Neural cell (in vitro differentiated cells): Measurements from ENCODE around the gene AP3S2. TPM values are rescaled to one million over a fixed set of nuclear protein-coding genes. Genes with fewer than 3 reads are reported as not detected.

Experiments
- H2AFZ ChIP-seq: fragments of 200-600, 300-800 bp; sonication (generic), shearing (Covaris generic); 2 replicates; pipeline ENCODE4 v1.6.0; 2014; ENCODE audit warnings: low read depth, mild to moderate bottlenecking, antibody characterized with exemption, low read length, moderate library complexity
- H3F3A ChIP-seq: fragments of 200-600 bp; shearing (Covaris generic); 2 replicates; pipeline ENCODE4 v1.6.1; 2016; ENCODE audit warnings: mild to moderate bottlenecking, moderate library complexity, mixed read lengths, antibody characterized with exemption, low read length; ENCODE audit not compliant: insufficient read depth, poor library complexity, severe bottlenecking
- H3K27ac ChIP-seq: fragments of 200-600, 300-800 bp; sonication (generic), shearing (Covaris generic); 2 replicates; pipeline ENCODE4 v1.5.1; 2014; ENCODE audit warnings: mild to moderate bottlenecking, low read length, moderate library complexity
- H3K27me3 ChIP-seq: fragments of 300-800, 200-600 bp; sonication (generic), shearing (Covaris generic); 2 replicates; pipeline ENCODE4 v1.6.0; 2014; ENCODE audit warnings: mild to moderate bottlenecking, low read depth, low read length, moderate library complexity; ENCODE audit not compliant: insufficient read depth
- H3K36me3 ChIP-seq: fragments of 300-800, 200-600 bp; sonication (generic), shearing (Covaris generic); 2 replicates; pipeline ENCODE4 v1.5.1; 2014; ENCODE audit warnings: mild to moderate bottlenecking, antibody characterized with exemption, low read length, moderate library complexity; ENCODE audit not compliant: insufficient read depth
- H3K4me2 ChIP-seq: fragments of 300-800, 200-600 bp; sonication (generic), shearing (Covaris generic); 2 replicates; pipeline ENCODE4 v1.6.0; 2014; ENCODE audit warnings: mild to moderate bottlenecking, low read length
- H3K4me3 ChIP-seq: fragments of 300-800, 200-600 bp; sonication (generic), shearing (Covaris generic); 2 replicates; pipeline ENCODE4 v1.5.1; 2014; ENCODE audit warnings: mild to moderate bottlenecking, low read length, moderate library complexity
- H3K79me2 ChIP-seq: fragments of 200-600 bp; shearing (Covaris generic); replicated peaks from 2 replicates; pipeline ENCODE4 v1.6.0; 2014; ENCODE audit warnings: mild to moderate bottlenecking, low read length, moderate library complexity; ENCODE audit not compliant: insufficient read depth
- H3K9ac ChIP-seq: fragments of 300-800, 200-600 bp; sonication (generic), shearing (Covaris generic); 2 replicates; pipeline ENCODE4 v1.6.1; 2016; ENCODE audit warnings: mild to moderate bottlenecking, low read length, mixed read lengths
- H3K9me2 ChIP-seq: fragments of 200-600 bp; shearing (Covaris generic); 2 replicates; pipeline ENCODE4 v1.6.1; 2016; ENCODE audit warnings: mild to moderate bottlenecking, low read length, mixed read lengths; ENCODE audit not compliant: insufficient read depth
- H3K9me3 ChIP-seq: fragments of 200-600, 300-800 bp; sonication (generic), shearing (Covaris generic); 2 replicates; pipeline ENCODE4 v1.6.1; 2016; ENCODE audit warnings: mild to moderate bottlenecking, mixed run types, low read length, moderate library complexity, mixed read lengths
- H4K20me1 ChIP-seq: fragments of 200-600 bp; shearing (Covaris generic); 2 replicates; pipeline ENCODE4 v1.6.1; 2016; ENCODE audit warnings: mild to moderate bottlenecking, mixed run types; ENCODE audit not compliant: insufficient read depth
- CTCF ChIP-seq: fragments of 450-650 bp; IDR thresholded peaks from 2 replicates; pipeline ENCODE4 v1.5.1; 2014; ENCODE audit warnings: antibody characterized with exemption, mild to moderate bottlenecking, moderate library complexity; ENCODE audit not compliant: poor library complexity, severe bottlenecking
- EP300 ChIP-seq: fragments of 450-650 bp; conservative IDR thresholded peaks from 2 replicates; pipeline ENCODE4 v1.6.1; 2014; ENCODE audit warnings: antibody characterized with exemption, mild to moderate bottlenecking, moderate library complexity; ENCODE audit not compliant: poor library complexity, severe bottlenecking
- EZH2 ChIP-seq: fragments of 200-600, 300-800 bp; shearing (Covaris generic), sonication (generic); IDR thresholded peaks from 2 replicates; pipeline ENCODE4 v1.6.1; 2014; ENCODE audit warnings: antibody characterized with exemption, low read length, borderline replicate concordance, mild to moderate bottlenecking; ENCODE audit not compliant: insufficient read depth, poor library complexity, severe bottlenecking
- MXI1 ChIP-seq: fragments of 450-650 bp; conservative IDR thresholded peaks from 2 replicates; pipeline ENCODE4 v1.6.1; 2014; ENCODE audit warnings: antibody characterized with exemption, mild to moderate bottlenecking; ENCODE audit not compliant: poor library complexity, severe bottlenecking
- POLR2AphosphoS5 ChIP-seq: IDR thresholded peaks from 2 replicates; pipeline ENCODE4 v1.6.1; 2012
- RAD21 ChIP-seq: fragments of 450-650 bp; conservative IDR thresholded peaks from 2 replicates; pipeline ENCODE4 v1.6.1; 2014; ENCODE audit warnings: antibody characterized with exemption, mild to moderate bottlenecking, moderate library complexity
- REST ChIP-seq: IDR thresholded peaks from 2 replicates; pipeline ENCODE4 v1.6.1; 2012; ENCODE audit warnings: borderline replicate concordance
- SMC3 ChIP-seq: fragments of 450-650 bp; conservative IDR thresholded peaks from 2 replicates; pipeline ENCODE4 v1.6.1; 2014; ENCODE audit warnings: antibody characterized with exemption, mild to moderate bottlenecking, moderate library complexity; ENCODE audit not compliant: poor library complexity
- TAF1 ChIP-seq: IDR thresholded peaks from 2 replicates; pipeline ENCODE4 v1.6.1; 2012; ENCODE audit warnings: low read depth
- polyA plus RNA-seq: library from polyadenylated mRNA; depleted of rRNA; stranded (reverse); fragments of >200 nt; gene quantifications from 2 replicates; pipeline ENCODE4 v1.2.3, GENCODE V29; 2014

The AP3S2 gene
- polyA plus RNA-seq, 1 donor from 2014 or later = 47.6 TPM

- no peaks in the 10 kb centered on the region for H3K27me3 ChIP-seq
- H3K4me3 ChIP-seq = no peak overlapping the region
- H3K4me2 ChIP-seq = no peak overlapping the region
- TF ChIP-seq EZH2 (no peak), TAF1 (no peak), MXI1 (no peak), EP300 (no peak), CTCF (no peak), SMC3 (no peak), REST (no peak), POLR2AphosphoS5 (no peak), RAD21 (no peak)
- H4K20me1 ChIP-seq = no peaks in the 10 kb centered on the region
- no peaks in the 10 kb centered on the region for H3F3A ChIP-seq
- H3K9ac ChIP-seq = no peak overlapping the region
- no peaks in the 10 kb centered on the region for H3K79me2 ChIP-seq
- no peaks in the 10 kb centered on the region for H3K36me3 ChIP-seq
- no peak overlapping the region for H2AFZ ChIP-seq
- H3K9me3 ChIP-seq = no peaks in the 10 kb centered on the region
- H3K9me2 ChIP-seq = no peaks in the 10 kb centered on the region
- H3K27ac ChIP-seq = no peak overlapping the region
Measured at GRCh38 chr15:89936051-89936785, 42.4 kb upstream of the AP3S2 start.

- no peak for TF ChIP-seq EP300
- TF ChIP-seq POLR2AphosphoS5 = no peak
- no peak for TF ChIP-seq SMC3
- no peak for TF ChIP-seq CTCF
- no peak for TF ChIP-seq TAF1
- no peak for TF ChIP-seq EZH2
- no peak for TF ChIP-seq RAD21
- TF ChIP-seq MXI1 = no peak
- no peak for TF ChIP-seq REST
Measured at GRCh38 chr15:89932880-89933279, 39.1 kb upstream of the AP3S2 start.

More at GRCh38 chr15:89932880-89933279, 39.1 kb upstream of the AP3S2 start:
- H3K27ac ChIP-seq = no peak overlapping the region
- no peak overlapping the region for H3K4me3 ChIP-seq
- H3K27me3 ChIP-seq = no peaks in the 10 kb centered on the region
- H3K79me2 ChIP-seq = no peaks in the 10 kb centered on the region
- no peaks in the 10 kb centered on the region for H3F3A ChIP-seq
- no peaks in the 10 kb centered on the region for H3K9me2 ChIP-seq
- H2AFZ ChIP-seq = no peak overlapping the region
- no peak overlapping the region for H3K9ac ChIP-seq
- H3K4me2 ChIP-seq = no peak overlapping the region
- no peaks in the 10 kb centered on the region for H3K9me3 ChIP-seq
- H3K36me3 ChIP-seq = no peaks in the 10 kb centered on the region
- no peaks in the 10 kb centered on the region for H4K20me1 ChIP-seq
